PC-3 (cell line): ENCODE measurements around the gene HAND2.

Experiments
- EZH2 ChIP-seq: fragments of 300-600 bp; sonication (generic); IDR thresholded peaks from one replicate; pipeline ENCODE4 v1.6.1; 2017; ENCODE audit warnings: antibody characterized with exemption, mild to moderate bottlenecking, low read length; ENCODE audit not compliant: unreplicated experiment
- EZH2phosphoT487 ChIP-seq: fragments of 300-600 bp; sonication (generic); IDR thresholded peaks from 2 replicates; pipeline ENCODE4 v1.6.1; 2018; ENCODE audit warnings: mild to moderate bottlenecking, antibody characterized with exemption, low read length, borderline replicate concordance
- TF ChIP-seq, protein P1 (sequence below): fragments of 300-600 bp; sonication (generic); conservative IDR thresholded peaks from 2 replicates; pipeline ENCODE4 v1.5.1; 2017; ENCODE audit warnings: antibody characterized with exemption, low read depth, mild to moderate bottlenecking, low read length

DNA sequence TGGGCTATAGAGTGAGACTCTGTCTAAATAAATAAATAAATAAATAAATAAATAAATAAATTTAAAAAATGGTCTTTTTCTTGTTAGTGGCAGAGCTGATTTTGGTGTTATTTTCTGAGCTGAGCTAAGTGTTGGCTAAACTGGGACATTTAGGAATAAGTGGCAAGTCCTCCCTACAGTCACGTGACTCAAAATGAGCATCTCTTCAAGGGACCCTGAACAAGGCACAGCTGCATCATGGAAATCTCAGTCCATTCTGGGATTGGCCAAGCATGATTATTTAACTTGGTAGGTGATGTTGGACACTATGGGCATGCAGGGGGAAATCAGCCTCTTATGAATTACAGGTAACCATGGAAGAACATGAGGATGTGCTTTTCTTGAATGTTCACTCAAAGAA lies 42.0 kb downstream of the HAND2 start:
- TF ChIP-seq, protein P1, sequence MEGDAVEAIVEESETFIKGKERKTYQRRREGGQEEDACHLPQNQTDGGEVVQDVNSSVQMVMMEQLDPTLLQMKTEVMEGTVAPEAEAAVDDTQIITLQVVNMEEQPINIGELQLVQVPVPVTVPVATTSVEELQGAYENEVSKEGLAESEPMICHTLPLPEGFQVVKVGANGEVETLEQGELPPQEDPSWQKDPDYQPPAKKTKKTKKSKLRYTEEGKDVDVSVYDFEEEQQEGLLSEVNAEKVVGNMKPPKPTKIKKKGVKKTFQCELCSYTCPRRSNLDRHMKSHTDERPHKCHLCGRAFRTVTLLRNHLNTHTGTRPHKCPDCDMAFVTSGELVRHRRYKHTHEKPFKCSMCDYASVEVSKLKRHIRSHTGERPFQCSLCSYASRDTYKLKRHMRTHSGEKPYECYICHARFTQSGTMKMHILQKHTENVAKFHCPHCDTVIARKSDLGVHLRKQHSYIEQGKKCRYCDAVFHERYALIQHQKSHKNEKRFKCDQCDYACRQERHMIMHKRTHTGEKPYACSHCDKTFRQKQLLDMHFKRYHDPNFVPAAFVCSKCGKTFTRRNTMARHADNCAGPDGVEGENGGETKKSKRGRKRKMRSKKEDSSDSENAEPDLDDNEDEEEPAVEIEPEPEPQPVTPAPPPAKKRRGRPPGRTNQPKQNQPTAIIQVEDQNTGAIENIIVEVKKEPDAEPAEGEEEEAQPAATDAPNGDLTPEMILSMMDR = no peak
- TF ChIP-seq EZH2 (no peak), EZH2phosphoT487 (no peak)
